Measurements from ENCODE around the gene ASTN2. TPM values are rescaled to one million over a fixed set of nuclear protein-coding genes. Genes with fewer than 3 reads are reported as not detected.

Gene ASTN2
- total RNA-seq, 1 experiment from 2014 or later, result 4.8 TPM

GRCh38 chr9:116653348-116654058 is 761.4 kb downstream of the ASTN2 start:
- Histone ChIP-seq H3K4me3 (replicated peaks in 1 of 2; ENCODE audit: low read depth in 1 of 2, low read length in 2 of 2) (no peak overlapping the region), H3K36me3 (ENCODE audit: control insufficient read depth in 1 of 2, insufficient read depth in 2 of 2, low read length in 2 of 2) (no peaks in the 10 kb centered on the region), H3K9me3 (ENCODE audit: control insufficient read depth in 1 of 2, insufficient read depth in 1 of 2, low read depth in 1 of 2, low read length in 2 of 2) (no peaks in the 10 kb centered on the region), H3K9me2 (ENCODE audit: insufficient read depth) (no peaks in the 10 kb centered on the region), H3K4me1 (ENCODE audit: control insufficient read depth in 1 of 2, insufficient read depth in 2 of 2, low read length in 2 of 2) (no peaks in the 10 kb centered on the region), H4K20me1 (ENCODE audit: insufficient read depth) (no peaks in the 10 kb centered on the region), H3K4me2 (ENCODE audit: low read length) (no peak overlapping the region), H3K9ac (ENCODE audit: low read length) (no peak overlapping the region), H3K79me2 (ENCODE audit: insufficient read depth, low read length) (no peaks in the 10 kb centered on the region), H2AFZ (ENCODE audit: low read depth, low read length, poor library complexity, severe bottlenecking) (no peak overlapping the region), H3K27me3 (ENCODE audit: insufficient read depth, low read length) (no peaks in the 10 kb centered on the region), H3K27ac (ENCODE audit: low read depth, low read length) (no peak overlapping the region)
- RAD21 ChIA-PET (ENCODE audit: low non-redundant PET in 1 of 2, low total read pairs in 2 of 2, uncharacterized antibody in 2 of 2, unreplicated experiment in 2 of 2), result no interaction called here
- TF ChIP-seq POLR2AphosphoS5 (IDR thresholded peaks at IDR 0.05; ENCODE audit: low read depth, low read length) (no peak), MAX (IDR thresholded peaks at IDR 0.05) (no peak), SRF (IDR thresholded peaks at IDR 0.05; ENCODE audit: low read depth) (no peak), CBX3 (IDR thresholded peaks at IDR 0.05; ENCODE audit: low read depth) (no peak), ZBTB33 (IDR thresholded peaks at IDR 0.05; ENCODE audit: extremely low read depth, insufficient replicate concordance, low read length) (no peak), JUND (IDR thresholded peaks at IDR 0.05) (no peak), CTCF (IDR thresholded peaks at IDR 0.05 in 2 of 3, conservative IDR thresholded peaks at IDR 0.05 in 1 of 3; ENCODE audit: borderline replicate concordance in 1 of 3, insufficient read depth in 1 of 3, low read depth in 2 of 3, low read length in 2 of 3) (no peak), CEBPB (IDR thresholded peaks at IDR 0.05; ENCODE audit: low read depth) (no peak), EZH2phosphoT487 (IDR thresholded peaks at IDR 0.05; ENCODE audit: borderline replicate concordance) (no peak)
- DNase-seq (ENCODE audit: low read depth, low spot score) (no peak), ATAC-seq (no peak)
- CTCF ChIA-PET, result no interaction called here
- POLR2A ChIA-PET, result no interaction called here
- intact Hi-C loops (cut with micrococcal nuclease), result no loop called here
- BruUV-seq (replicated peaks), result no TSS peak
